DND-41 (cell line): Measurements from ENCODE around the gene MAP3K15.

ENCODE experiments used
- EZH2 ChIP-seq: IDR thresholded peaks from 3 replicates; pipeline ENCODE4 v1.6.1; 2012; ENCODE audit warnings: borderline replicate concordance, low read depth, mild to moderate bottlenecking, moderate library complexity, low read length, inconsistent platforms; ENCODE audit not compliant: severe bottlenecking
- TF ChIP-seq, protein P1 (sequence below): IDR thresholded peaks from 2 replicates; pipeline ENCODE4 v1.5.1; 2012; ENCODE audit warnings: borderline replicate concordance, low read length, moderate library complexity, mild to moderate bottlenecking; ENCODE audit not compliant: poor library complexity, severe bottlenecking; ENCODE audit errors: extremely low read depth

DNA sequence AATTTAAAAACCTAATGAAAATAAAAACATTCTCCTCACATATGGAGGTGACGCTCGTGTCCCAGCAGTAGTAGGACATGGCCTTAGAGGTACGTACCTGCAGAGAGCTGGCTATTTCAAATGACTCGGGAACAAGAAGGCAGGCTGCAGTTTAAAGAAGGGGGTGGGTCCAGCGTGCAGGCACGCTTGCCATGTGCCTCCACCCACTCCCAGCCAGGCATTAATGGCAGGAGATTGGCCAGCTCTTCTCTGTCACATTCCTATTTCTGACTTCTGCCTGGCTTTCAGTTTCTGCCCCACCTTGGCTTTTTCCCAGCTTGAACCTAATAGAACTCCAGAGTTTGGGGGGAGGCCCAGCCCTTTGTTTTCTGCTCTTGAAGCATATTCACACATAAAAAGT lies 154.4 kb downstream of the MAP3K15 start:
- no peak for TF ChIP-seq EZH2
- TF ChIP-seq, protein P1, sequence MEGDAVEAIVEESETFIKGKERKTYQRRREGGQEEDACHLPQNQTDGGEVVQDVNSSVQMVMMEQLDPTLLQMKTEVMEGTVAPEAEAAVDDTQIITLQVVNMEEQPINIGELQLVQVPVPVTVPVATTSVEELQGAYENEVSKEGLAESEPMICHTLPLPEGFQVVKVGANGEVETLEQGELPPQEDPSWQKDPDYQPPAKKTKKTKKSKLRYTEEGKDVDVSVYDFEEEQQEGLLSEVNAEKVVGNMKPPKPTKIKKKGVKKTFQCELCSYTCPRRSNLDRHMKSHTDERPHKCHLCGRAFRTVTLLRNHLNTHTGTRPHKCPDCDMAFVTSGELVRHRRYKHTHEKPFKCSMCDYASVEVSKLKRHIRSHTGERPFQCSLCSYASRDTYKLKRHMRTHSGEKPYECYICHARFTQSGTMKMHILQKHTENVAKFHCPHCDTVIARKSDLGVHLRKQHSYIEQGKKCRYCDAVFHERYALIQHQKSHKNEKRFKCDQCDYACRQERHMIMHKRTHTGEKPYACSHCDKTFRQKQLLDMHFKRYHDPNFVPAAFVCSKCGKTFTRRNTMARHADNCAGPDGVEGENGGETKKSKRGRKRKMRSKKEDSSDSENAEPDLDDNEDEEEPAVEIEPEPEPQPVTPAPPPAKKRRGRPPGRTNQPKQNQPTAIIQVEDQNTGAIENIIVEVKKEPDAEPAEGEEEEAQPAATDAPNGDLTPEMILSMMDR, result no peak
